Fibroblast of peridontal ligament (primary cell): ENCODE measurements around the gene SOWAHA.

ENCODE experiments used
- DNase-seq: peaks from one replicate; pipeline ENCODE4 v3.0.0-alpha.2; 2010; ENCODE audit errors: extremely low read depth

The SOWAHA gene

DNA sequence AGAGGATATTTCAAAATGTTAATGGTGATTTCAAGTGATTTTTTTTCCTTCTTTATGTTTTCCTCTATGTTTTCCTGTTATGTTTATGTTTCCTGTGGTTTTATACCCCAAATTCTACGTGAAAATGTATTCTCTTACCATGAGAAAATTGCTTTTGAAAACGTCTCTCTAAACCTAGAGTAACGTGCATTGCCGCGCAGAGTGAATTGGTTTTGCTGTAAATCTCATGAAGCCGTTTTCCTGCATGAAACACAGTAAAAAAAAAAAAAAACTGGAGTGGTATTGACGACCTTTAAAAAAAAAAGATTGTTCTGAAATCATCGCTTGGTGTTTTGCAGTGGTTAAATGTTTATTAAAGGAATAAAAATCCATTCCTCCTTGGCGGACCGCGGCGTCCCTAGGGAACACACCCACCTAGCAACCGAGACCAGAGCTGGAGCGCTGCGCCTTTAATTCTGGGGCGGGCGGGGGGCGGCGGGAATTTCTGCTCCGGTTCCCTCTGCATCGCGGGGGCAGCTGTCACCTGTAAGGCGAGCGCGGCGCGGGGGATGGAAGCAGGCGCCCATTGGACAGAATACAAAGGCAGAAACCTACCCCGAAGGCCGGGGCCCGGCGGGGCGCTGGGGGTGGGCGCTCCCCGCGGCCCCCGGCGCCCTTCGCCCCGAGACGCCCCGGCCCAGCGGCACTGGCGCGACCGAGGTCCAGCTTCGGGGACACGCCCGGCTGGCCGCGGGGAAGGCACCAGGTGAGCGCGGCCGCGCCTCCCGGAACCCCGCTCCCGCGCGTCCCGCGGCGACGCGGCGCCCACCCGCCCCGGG is at the start of gene SOWAHA:
Gene SOWAHA, plus strand, starts transcription at position 522 of the 818 bp plus-strand sequence. CDS start 320 bp downstream, outside the sequence.
- peak; percentile 27 for DNase-seq

DNA sequence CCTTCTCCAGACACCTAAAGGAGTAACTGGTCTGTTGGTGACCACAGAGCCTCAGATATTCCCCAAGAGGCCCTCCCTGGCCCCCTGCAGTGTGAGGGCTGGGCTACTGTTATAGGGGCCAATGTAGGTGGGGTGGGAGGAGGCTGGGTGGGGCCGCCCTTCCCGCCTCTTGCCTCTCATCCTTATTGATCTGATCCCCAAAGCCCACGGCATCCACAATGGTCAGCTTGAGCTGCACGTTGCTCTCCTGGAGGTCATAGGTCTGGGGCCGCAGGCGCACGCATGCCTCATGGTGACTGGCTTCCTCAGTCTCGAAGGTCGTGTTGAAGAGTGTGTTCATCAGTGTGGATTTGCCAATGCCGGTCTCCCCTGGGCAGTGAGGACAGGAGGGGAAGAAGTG is 49.1 kb upstream of the SOWAHA start:
- DNase-seq = no peak

DNA sequence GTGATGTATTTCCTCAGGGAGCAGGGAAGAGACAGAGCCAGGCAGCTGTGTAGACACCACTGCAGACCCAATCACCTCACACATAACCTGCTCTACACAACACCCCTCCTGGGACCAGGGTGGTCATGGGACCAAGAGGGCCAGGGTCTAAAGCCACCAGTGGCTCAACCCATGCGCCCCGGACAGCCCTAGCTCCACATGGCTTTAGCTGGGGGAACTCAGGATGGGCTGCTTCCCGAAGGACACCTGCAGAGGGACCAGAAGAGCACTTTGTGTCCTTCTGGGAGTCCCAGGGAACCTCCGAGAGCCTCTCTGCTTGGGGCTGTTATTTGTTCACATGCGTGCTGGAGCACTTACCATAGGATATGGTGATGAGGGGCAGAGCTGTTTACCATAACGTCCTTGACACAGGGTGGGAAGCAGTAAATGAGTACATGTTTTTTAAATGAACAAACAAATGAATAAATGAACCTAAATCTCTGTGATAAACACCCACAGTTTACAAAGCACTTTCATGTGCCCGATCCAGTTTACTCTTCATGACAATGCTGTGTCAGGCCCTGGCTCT is 48.3 kb upstream of the SOWAHA start:
- no peak for DNase-seq

DNA sequence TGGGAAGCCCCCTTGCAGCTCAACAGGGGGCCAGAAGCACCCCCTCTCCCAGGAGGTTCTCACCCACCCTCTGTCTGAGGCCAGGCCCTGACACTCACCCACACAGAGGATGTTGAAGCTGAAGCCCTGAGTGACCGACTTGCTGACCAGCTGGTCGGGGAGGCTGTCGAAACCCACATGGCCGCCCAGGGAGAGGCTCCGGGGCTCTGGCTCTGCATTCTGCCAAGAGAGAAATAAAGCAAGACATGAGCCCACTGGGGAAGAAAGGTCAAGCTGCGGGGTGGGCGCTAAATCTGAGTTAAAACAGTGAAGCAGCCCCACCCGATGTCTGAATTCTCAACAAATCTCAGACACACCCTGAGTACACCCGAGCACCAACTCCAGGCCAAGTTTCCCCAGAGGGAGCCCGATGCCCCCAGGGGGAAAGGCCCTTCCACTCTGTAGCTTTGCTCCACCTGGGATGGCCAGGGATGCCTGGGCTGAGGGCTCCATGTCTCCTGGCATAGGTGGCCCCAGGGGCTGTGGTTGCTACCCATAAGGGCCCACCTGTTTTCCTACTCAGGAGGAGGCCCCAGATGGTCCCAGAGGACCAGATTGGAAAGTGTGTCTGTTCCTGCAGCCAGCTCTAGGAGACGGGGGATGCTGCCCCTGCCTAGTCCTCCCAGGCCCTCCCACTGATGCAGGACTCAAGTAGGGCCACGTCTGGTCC is 47.6 kb upstream of the SOWAHA start:
- DNase-seq = no peak

DNA sequence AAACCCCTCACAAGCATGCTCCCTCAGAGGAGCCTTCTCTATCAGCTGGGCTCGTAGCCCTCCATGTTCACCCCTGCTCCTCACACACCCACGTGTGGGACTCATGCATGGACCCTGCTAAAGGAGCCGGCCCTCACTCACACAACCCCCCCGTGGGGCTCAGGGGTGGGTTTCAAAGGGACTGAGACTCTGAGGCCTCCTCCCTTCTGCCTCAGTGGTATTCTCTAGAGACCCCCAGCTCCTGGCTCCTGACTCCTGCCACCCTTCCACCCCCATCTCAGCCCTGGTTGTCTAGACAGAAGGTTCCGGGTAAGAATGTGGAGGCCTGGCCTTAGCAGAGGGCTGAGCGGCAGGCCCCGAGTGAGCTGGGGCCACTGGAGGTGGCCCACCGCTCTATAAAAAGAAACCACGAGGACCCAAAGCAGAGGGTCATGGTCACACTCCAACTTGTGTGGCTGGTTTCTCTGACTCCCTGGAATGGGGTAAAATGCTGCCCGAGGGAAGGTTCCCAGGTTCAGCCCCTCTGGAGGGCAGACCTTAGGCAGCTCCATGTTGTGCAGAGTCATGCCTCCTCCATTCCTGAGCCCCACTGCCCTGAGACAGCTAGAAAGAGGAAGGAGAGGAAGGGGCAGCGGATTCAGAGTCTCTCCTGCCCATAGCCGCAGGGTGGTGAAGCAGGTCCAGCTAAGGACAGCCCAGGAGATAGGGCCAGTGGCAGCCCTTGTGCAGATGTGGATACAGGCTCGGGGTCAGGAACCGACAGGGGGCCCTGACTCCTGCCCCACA is 46.9 kb upstream of the SOWAHA start:
- DNase-seq = no peak

DNA sequence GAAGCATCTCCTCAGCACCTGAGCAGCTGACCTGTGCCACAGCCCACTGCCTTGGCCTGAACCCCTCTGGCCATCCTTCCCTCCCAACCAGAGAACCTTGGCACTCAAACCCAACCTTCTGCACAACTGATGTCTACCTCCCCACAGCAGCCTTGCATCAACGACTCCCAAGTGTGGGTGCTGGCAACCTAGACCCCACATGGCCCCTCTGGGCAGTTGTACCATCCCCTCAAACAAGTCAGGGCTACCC is 46.4 kb upstream of the SOWAHA start:
- no peak for DNase-seq

DNA sequence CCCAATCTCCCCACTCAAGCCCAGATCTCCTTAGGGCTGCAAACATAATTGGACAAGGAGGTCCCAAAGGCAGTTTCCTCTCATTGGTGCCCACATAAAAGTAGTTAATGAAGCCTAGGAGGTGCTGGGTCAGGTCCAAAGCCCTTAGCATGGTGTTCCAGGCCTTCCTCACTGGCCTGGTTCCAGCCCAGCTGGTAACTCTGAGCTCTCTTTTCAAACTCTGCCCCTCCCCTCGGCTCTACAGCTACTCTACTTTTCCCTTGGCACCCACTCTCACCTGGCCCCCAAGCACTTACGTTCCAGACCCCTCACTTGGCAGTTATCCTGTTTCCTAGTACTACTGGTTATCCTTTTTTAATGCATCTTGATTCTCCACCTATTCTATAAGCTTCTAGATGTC is 46.0 kb upstream of the SOWAHA start:
- DNase-seq = no peak

DNA sequence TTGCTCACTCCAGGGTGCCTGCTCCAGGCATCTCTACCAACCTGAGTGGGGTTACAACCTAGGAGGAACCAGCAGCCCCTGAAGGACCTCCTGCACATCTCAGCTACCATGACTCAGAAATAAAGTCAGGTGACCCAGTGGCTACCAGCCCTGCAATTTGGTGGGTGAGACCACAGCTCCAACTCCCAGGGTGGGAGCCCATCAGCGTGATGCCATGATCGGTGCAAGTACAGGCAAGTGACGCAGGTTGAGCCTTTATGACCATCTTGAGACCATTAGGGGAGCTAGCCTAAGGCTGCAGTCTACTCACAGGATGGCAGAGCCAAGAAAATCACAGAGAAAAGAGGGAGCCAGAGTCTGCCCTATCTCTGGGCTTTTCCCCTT is 44.6 kb upstream of the SOWAHA start:
- no peak for DNase-seq

DNA sequence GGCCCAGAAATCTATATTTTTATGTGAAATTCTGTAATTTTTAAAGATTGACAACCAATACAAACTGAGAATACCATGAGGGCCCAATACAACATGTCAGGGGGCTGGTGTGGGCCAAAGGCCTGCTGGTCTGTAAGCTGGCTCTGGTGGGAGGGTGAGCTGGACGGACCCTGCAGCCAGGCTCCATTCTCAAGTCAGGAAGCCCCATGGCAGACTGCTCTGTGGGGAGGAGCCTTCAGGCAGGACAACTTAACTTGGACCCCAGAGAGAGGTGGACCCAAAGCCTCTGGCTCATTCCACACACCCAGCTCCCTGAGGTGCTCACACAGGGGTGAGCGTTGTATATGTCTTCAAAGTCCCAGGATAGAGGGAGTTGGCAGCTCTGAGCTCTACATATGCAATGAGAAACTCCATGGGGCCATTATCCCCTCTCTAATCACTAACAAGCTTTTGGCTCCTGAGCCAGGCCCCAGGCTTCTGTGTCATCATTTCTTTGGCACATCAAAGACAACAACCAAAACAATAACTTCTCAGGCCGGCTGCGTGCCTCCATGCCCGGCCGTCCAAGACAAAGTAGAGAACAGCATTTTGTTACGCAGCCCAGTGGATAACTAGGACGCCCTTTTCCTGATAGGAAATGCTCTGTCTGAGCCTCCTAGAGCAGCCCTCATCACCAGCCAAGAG is 42.5 kb upstream of the SOWAHA start:
- peak; percentile 43 for DNase-seq

DNA sequence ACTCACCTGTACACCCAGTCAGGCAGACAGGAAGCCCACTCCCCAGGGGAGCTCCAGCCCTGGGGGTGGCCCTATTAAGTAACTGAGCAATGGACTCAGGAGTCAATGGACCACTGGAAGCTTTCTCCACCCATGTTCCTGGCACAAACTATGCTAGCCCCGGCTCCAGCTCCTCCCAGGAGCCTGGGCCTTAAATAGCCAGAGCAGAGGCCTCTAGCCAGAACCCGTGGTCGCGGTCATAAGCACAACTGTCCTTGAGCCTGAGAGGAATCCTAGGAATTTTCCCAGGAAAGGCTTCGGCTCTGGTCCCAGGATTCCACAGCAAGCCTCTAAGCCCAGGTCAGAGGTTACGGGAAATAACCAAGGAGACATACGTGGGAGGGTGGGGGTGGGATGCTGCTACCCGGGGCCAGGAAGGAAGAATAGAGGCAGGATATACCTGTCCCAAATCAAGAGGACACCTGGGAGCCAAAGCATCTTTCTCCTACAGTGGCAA is 41.6 kb upstream of the SOWAHA start:
- DNase-seq = peak; percentile 67

DNA sequence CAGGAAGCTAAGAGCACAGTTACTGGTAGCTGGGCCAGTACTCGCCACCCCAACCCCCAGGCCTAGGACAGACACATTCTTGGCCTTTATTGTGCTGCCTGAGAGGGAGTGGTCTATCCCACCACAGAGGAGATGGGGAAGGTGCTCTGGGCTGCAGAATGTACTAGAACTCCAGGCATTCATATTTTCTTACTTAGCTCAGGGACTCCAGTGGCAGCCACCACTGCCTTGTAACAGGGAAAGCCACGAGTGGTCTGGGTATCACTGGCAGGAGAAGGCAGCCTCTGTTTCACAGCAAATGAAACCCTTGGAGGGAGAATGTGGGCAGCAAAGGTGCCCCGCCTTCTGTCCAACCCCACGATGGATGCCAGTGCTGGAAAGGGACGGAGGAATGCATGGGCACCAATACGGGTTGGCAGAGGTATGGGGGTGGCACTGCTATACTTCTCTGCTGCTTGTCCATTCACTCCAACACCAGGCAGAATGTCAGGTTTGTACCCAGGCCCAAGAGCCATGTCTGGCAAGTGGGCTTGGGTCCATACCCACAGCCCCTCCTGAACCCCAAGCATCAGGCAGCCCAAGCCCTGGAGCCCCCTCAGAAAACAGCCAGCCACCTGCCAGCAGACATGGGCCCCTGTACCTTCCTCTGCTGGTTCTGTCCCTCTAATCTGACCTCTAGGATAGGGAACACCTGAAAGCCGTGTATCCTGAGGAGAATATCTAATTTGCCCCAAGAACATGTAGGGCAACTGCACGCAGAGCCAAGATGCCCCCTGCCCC is 40.6 kb upstream of the SOWAHA start:
- DNase-seq = no peak

DNA sequence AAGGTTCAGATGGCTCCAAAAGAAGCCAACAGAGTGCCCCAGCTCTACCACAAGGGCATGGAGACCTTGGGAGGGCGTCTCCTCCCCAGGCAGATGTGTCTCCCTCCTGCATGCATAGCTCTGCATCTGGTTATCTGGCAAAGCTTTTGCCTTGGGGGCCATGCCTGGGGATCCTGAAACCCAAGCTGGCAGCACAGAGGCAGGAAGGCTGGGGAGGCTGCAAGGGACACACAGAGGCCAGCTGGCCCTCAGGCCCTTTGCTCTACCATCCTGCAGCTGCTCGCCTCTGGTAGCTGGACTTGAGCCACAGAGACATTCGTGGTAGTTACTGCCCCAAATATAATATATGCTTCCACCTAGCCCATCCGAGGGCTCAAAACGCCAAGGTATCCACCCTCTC is 40.0 kb upstream of the SOWAHA start:
- no peak for DNase-seq

DNA sequence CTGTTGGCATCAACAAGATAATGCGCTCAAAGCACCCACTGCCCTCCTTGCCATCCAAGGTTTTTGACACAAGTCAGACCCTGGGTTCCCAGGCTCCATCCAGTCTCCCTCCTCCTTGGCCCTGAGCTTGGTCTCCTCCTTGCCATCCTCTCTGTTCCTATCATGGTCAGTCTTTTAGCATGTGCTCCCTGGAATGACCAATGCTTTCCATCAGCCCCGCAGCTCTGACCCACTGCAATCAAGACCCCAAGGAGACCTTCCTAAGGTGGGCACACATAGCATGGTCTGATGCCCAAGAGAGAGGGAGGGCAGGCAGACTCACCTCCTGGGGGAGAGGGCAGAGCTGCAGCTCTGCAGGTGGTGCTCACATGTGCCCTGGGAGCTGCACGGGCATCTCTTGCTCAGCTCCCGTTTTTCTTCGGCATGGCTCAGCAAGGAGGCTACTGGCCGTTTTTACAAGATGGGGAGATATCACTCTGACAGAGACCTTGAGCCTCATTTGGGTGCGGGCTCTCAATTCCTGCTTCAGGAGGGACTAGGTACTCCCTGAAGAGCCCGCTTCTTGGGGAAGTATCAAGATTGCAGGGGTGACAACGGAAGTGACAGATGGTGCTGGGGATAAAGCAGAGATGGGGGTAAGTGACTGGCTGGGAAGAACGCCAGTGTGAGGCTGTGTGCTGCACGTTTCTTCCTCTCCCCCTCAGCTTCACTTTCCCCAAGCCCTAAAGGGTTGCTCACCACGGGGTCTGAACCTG is 39.3 kb upstream of the SOWAHA start:
- no peak for DNase-seq

DNA sequence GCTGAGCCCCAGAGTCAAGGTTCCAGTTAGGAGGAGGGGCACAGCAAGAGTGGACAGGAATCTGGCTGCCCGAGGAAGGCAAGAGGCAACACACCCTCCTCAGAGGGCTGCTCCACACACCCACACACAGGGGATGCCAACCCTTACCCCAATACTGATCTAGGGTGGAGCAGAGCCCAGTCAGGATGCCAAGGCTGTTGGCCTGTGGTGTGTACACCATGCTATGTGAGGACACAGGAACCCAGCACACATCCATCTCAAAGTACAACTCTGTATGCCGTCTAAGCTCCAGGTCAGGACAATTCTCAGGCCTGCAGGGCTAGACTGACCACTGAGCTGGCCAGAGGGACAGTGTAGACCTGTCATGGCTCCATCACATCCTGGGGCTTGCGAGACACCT is 38.7 kb upstream of the SOWAHA start:
- no peak for DNase-seq

DNA sequence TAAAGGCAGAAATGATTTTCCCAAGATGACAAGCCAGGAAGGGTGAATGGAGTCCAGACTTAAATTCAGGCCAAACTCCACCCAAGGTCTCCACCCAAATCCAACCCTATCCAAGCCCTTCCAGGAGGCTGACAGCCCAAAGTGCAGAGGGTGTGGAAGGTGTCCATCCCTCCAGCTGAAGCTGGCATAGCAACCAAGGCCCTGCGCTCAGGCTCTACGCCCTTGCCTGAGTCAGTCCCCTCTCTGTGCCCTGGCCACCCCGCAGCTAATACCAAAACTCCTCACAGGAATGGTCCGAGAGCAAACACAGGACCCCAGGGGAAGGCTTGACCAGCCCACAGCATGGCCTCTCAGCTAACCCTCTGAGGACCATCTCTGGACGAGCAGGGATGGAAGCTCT is 38.2 kb upstream of the SOWAHA start:
- DNase-seq = no peak

DNA sequence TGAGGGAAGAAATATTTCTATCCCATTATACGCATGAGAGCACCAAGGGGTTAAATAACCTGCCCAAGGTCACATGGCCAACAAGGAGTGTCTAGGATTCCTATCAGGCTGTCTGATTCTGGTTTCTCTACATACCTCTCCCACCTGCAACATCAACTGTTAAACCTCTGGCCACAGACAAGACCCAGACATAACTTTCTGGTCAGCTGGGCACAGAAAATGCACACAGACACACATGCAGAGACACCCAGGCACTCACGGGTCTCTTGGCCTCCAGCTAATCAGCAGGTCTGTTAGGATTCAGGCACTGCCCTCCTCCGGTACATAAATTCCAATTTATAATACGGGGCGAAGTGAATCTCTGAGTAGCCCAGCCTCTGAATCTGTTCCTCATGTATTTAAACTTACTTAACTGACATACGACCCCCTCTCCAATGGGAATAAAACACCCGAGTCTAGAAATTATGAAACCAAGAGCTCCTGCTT is 37.6 kb upstream of the SOWAHA start:
- peak; percentile 25 for DNase-seq

DNA sequence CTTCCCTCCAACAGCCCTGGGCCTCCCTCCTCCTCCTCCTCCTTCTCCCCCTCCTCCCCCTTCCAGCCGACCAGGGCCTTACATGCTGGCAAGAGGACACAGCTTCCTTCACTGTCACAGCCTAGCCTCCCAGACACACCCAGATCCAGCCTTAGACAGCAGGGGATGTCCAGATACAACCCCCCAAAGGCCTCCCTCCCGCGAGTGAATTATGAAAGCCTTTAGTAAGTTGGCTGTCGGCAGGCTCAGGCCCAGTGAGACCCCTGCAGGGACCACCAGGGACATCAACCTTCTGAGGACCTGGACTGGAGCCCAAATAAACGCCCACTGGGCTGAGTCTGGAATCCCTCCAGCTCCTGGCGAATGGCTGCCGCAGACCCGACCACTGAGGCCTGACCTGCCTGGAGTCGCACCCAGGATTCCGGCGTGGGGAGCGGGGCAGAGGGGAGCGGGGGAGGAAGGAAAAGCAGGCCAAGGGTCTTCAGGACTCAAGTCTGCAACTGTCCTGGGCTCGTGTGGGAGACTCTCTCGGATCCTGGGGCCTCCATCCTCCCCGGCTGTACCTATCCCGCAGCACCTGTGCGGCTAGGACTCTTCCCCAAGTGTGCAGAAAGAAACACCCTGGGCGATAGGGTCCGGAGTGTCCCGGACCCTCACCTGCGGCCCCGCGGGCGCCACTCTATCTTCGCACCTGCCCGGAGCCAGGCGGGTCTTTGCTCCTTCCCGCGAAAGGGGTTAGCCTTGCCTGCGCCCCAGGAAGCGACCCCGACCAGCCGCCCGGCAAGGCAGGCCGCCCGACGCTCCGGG is 36.8 kb upstream of the SOWAHA start:
- DNase-seq = peak; percentile 25

DNA sequence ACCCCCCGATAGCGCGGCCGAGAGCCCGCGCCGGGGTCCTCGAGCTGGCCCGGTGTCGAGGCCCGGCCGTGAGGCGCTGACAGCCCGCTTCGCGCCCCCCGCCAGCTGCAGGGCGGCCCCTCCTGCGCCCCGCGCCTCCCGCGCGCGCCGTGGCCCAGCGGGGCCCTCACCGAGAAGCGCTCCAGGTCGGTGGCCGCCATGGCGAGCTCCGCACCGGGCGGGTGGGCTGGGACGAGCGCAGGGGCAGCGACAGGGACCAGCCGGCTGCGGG is 36.2 kb upstream of the SOWAHA start:
- DNase-seq = no peak
